ENCODE data around the gene WFIKKN1.

Gene WFIKKN1

DNA sequence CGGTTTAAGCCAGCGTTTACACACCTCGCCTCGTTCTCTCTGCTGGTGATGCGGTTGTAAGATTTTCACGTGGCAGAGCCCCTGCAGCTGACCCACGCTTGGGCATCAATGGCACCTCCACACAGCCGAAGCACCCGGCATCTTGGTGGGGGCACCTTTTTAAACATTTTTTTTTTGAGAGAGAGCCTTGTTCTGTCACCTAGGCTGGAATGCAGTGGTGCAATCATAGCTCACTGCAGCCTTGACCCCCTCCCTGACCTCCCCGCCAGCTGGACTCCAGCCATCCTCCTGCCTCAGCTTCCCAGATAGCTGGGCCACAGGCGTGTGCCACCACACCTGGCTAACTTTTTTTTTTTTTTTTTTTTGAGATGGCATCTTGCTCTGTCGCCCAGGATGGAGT lies 23.2 kb downstream of the WFIKKN1 start:
- no peak for DNase-seq (ENCODE audit: extremely low read depth, low read depth)
- TF ChIP-seq, protein P1, sequence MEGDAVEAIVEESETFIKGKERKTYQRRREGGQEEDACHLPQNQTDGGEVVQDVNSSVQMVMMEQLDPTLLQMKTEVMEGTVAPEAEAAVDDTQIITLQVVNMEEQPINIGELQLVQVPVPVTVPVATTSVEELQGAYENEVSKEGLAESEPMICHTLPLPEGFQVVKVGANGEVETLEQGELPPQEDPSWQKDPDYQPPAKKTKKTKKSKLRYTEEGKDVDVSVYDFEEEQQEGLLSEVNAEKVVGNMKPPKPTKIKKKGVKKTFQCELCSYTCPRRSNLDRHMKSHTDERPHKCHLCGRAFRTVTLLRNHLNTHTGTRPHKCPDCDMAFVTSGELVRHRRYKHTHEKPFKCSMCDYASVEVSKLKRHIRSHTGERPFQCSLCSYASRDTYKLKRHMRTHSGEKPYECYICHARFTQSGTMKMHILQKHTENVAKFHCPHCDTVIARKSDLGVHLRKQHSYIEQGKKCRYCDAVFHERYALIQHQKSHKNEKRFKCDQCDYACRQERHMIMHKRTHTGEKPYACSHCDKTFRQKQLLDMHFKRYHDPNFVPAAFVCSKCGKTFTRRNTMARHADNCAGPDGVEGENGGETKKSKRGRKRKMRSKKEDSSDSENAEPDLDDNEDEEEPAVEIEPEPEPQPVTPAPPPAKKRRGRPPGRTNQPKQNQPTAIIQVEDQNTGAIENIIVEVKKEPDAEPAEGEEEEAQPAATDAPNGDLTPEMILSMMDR (IDR thresholded peaks at IDR 0.05; ENCODE audit: low read depth, low read length) = no peak

DNA sequence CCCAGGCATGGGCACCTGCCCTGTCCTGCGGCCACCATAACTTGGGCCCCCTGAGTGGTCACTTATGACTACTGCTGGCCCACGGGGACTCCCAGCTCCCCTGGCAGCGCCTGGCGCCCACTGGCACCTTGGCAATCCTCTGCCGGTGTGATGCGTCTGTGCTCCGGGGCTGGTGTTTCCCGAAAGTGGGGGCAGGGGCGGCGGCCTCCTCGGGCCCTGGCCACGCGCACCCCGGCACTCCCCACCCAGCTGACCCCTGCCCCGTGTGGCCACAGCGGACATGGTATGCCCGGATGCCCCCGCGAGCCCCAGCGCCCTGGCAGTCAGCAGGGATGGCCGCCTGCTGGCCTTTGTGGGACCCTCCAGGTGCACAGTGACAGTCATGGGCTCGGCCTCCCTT lies 26.7 kb downstream of the WFIKKN1 start:
- TF ChIP-seq, protein P1 (IDR thresholded peaks at IDR 0.05; ENCODE audit: low read depth, low read length) = no peak

DNA sequence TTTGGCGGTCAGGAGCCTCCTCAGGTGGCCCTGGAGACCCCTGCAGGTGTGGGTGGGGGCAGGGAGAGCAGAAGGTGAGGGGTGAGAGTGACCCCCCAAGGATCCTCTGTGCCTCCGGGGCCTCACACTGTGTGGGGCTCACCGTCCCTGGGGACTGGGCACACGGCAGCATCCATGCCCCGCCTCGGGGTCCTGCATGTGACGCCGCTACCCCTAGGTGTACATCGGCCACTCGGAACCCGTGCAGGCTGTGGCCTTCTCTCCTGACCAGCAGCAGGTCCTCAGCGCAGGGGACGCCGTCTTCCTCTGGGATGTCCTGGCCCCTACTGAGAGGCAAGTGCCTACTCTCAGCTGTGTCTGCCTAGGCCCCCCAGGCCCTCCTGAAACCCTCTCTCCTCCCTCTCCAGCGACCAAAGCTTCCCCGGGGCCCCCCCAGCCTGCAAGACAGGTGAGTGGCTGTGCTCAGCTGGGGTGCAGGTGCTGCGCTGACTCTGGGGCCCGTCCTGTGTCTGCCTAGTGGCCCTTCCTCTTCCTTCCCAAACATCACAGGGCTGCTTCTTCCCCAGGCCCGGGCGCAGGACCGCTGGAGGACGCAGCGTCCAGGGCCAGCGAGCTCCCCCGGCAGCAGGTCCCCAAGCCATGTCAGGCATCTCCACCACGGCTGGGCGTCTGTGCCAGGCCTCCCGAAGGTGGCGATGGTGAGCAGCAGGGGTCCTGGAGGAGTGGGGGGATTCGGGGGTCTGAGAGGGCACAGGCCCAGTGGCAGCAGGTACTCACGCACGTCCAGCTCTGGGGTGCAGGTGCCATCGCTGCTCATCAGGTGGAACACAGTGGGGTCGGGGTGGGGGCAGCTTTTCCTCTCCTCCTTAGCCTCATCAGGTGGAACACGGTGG lies 28.1 kb downstream of the WFIKKN1 start:
- no peak for DNase-seq (ENCODE audit: extremely low read depth, low read depth)
- TF ChIP-seq, protein P1 (IDR thresholded peaks at IDR 0.05; ENCODE audit: low read depth, low read length) = no peak

More for the DNA sequence above, 26.7 kb downstream of the WFIKKN1 start:
- DNase-seq (ENCODE audit: extremely low read depth, low read depth) = no peak

DNA sequence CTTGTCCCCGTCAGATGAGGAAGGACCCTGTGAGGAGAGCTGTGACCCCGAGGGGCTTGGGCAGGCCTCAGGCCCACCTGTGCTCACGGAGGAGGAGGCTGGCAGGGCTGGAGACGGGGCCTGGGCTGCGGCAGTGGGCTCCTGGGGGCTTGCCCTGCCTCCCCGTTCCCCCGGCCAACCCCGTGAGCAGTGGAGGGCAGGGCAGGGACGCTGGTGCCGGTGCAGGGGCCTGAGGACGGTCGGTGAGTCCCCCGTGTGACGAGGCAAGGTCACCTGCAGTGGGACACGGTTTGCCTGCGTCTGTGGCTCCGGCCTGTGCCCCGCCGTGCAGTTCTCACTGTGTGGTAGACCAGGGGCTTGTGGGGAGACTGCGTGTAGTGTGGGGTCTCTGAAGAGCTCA lies 28.8 kb downstream of the WFIKKN1 start:
- TF ChIP-seq, protein P1 (IDR thresholded peaks at IDR 0.05; ENCODE audit: low read depth, low read length) = no peak
- no peak for DNase-seq (ENCODE audit: extremely low read depth, low read depth)

DNA sequence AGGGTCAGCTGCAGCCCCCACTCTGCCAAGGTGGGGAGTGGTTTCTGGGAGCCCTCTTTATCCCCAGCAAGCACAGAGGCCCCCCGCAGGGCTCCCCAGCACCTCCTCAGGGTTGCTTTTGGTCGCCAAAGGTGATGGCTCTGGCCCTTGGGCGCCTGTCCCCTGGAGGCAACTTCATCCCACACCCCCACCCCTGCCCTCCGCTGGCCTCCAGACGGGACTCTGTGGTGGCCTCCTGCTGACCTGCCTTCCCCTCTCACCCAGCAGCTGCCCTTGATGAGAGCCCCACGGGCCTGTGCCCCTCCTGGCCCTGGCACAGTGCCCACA lies 29.3 kb downstream of the WFIKKN1 start:
- TF ChIP-seq, protein P1 (IDR thresholded peaks at IDR 0.05; ENCODE audit: low read depth, low read length) = no peak
- no peak for DNase-seq (ENCODE audit: extremely low read depth, low read depth)

DNA sequence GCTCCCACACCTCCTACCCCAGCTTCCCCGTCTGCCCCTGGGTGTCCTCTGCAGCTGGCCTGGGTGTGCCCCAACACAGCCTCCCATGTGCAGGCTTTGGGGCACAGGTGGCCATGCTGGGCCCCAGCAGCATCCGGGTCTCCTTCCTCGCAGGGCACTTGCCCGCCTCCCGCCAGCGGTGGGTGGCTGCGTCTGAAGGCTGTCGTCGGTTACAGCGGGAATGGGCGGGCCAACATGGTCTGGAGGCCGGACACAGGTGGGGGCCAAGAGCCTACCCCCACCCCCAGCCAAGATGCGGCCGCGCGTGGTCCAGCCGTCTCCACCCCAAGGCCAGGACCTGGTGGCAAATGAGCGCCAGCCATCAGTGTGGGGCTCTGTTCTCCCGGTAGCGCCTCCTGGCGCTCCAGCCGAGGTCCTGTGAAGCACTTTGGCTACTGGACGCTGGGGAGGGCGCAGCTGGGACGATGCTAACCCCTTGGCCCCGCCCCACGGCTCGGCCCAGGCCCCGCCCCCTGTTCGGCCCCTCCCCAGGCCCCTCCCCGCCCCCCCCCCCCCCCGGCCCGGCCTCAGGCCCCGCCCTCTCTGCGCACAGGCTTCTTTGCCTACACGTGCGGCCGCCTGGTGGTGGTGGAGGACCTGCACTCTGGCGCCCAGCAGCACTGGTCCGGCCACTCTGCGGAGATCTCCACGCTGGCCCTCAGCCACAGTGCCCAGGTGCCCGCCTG lies 29.8 kb downstream of the WFIKKN1 start:
- TF ChIP-seq, protein P1 (IDR thresholded peaks at IDR 0.05; ENCODE audit: low read depth, low read length) = peak; percentile 54
- DNase-seq (ENCODE audit: extremely low read depth, low read depth) = peak; percentile 63

DNA sequence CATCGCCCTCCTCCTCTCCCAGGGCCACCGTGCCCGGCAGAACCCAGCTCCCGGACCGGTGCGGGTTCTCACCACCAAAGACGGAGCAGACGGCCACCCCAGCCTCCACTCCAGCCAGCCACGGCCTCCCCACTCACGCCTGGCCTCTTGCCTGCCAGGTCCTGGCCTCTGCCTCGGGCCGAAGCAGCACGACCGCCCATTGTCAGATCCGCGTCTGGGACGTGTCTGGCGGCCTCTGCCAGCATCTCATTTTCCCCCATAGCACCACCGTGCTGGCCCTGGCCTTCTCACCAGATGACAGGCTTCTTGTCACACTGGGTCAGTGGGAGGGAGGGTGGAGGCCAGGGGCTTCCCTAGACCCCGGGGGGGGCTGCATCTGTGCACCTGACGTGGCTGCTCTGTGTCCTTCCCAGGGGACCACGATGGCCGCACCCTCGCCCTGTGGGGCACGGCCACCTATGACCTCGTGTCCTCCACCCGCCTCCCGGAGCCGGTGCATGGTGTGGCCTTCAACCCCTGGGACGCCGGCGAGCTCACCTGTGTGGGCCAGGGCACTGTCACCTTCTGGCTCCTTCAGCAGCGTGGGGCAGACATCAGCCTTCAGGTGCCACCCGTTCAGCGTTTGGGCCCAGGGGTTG lies 30.5 kb downstream of the WFIKKN1 start:
- TF ChIP-seq, protein P1 (IDR thresholded peaks at IDR 0.05; ENCODE audit: low read depth, low read length) = no peak
- DNase-seq (ENCODE audit: extremely low read depth, low read depth) = no peak

Data from AG09319 (cell line).